Activated CD4-positive, alpha-beta memory T cell treated with anti-CD3 and anti-CD28 coated beads, Interleukin-2, amount 10 ng/mL, durations not matched to agents 7 days and 5 days (primary cell): ENCODE data around the gene DEFB114. TPM values are rescaled to one million over a fixed set of nuclear protein-coding genes. Genes with fewer than 3 reads are reported as not detected.

Source experiments
- CTCF ChIA-PET: fragments of 350-600 bp; sonication (Branson Sonifier 250); formaldehyde crosslinking; loops from one replicate; lab custom pipeline; 2021; ENCODE audit warnings: antibody characterized with exemption, inconsistent platforms; lab: Charles Lee
- POLR2A ChIA-PET: fragments of 350-600 bp; sonication (Branson Sonifier 250); formaldehyde crosslinking; loops from one replicate; lab custom pipeline; 2021; ENCODE audit warnings: antibody characterized with exemption; lab: Charles Lee
- DNase-seq: peaks from one replicate; pipeline ENCODE4 v3.0.0-alpha.2; 2020
- H3K27ac Mint-ChIP-seq: one replicate; pipeline ENCODE4 v1.8.0; 2021; ENCODE audit warnings: mild to moderate bottlenecking, mixed read lengths
- H3K27me3 Mint-ChIP-seq: one replicate; pipeline ENCODE4 v1.8.0; 2021; ENCODE audit warnings: mixed read lengths
- H3K36me3 Mint-ChIP-seq: one replicate; pipeline ENCODE4 v1.8.0; 2021; ENCODE audit warnings: low read depth, mixed read lengths
- H3K4me1 Mint-ChIP-seq: one replicate; pipeline ENCODE4 v1.8.0; 2021; ENCODE audit warnings: mixed read lengths
- H3K4me3 Mint-ChIP-seq: one replicate; pipeline ENCODE4 v1.8.0; 2021; ENCODE audit warnings: mild to moderate bottlenecking, mixed read lengths
- H3K9me3 Mint-ChIP-seq: one replicate; pipeline ENCODE4 v1.8.0; 2021; ENCODE audit warnings: mixed read lengths
- total RNA-seq, 2 experiments: library from RNA; stranded (reverse); gene quantifications; one replicate each; pipeline ENCODE4 v1.2.3, GENCODE V29; 2021

DEFB114 gene
- total RNA-seq, 2 experiments from 2014 or later = not detected

DNA sequence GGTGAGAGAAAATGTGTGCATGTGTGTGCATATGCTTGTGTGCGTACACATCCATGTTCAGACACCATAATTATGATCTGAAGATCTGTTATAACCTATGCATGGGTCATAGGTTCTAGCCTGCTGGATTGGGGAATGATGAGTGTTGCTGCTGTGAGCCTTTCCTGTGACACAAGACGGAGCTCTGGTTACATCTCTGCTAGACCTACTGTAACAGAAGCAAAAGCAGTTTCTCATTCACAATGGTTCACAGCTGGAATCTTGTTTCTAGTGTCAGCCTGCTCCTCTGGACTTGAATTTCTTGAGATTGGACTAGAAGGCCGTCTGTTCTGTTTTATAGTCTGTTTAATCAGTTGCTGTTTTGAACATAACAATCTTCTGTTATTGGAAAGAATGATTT is 40.1 kb downstream of the DEFB114 start:
- ChIA-PET CTCF (no interaction called here), POLR2A (no interaction called here)
- H3K4me1 Mint-ChIP-seq = no peaks in the 10 kb centered on the region
- H3K4me3 Mint-ChIP-seq = no peak overlapping the region
- H3K36me3 Mint-ChIP-seq = no peaks in the 10 kb centered on the region
- H3K27ac Mint-ChIP-seq = no peak overlapping the region
- peaks cover 3% of the 10 kb centered on the region for H3K9me3 Mint-ChIP-seq
- H3K27me3 Mint-ChIP-seq = no peaks in the 10 kb centered on the region
- DNase-seq = no peak

DNA sequence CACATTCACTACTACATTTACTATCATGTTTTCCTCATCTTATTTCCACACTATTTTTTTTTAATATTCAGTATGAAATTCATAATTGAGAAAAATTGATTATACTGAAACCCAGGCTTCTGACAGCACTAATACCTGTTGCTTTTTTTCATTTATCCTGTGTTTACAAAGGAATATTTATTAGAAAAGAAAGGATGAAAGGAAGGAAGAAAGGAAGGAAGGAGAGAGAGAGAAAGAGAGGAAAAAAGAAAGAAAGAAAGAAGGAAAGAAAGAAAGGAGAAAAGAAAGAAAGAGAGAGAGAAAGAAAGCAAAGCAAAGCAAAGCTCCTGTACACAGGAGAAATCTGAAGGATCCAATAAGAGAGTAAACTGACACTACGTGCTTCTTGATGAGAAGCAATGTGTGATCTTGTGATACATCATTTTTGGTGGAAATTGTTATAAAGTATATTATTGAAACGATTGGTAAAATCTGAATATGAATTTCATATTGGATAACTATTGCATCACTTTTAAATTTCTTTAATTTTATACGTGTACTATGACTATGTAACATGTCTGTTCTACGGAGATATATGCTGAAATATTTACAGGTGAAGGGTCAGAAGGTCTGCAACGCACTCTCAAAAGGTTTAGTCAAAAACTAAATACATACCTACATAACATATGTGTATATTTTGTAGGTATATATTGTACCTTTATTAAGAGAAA is 43.9 kb downstream of the DEFB114 start:
- Mint-ChIP-seq H3K36me3 (no peaks in the 10 kb centered on the region), H3K27me3 (no peaks in the 10 kb centered on the region), H3K27ac (no peak overlapping the region), H3K9me3 (peaks cover 2% of the 10 kb centered on the region), H3K4me1 (no peaks in the 10 kb centered on the region), H3K4me3 (no peak overlapping the region)
- ChIA-PET CTCF (no interaction called here), POLR2A (no interaction called here)
- no peak for DNase-seq

DNA sequence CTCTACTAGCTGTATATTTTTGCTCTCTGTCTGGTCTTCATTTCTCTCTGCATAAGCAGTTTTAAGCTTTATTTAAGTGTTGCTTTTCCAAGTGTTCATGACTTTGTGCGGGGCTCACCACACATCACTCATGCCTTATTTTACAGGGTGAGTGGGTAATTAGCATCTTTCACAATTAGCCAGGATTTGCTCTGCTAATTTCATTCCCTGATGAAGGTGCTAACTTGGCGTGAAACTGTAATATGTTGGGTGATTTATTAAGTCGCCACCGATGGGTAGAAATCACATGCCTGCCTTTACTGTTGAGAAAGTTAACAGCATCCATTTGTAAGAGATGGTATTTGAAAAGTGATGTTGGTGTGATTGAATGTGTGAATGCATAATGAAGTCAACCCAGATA is 44.7 kb downstream of the DEFB114 start:
- Mint-ChIP-seq H3K4me1 (no peaks in the 10 kb centered on the region), H3K27me3 (no peaks in the 10 kb centered on the region), H3K4me3 (no peak overlapping the region), H3K27ac (no peak overlapping the region), H3K36me3 (no peaks in the 10 kb centered on the region), H3K9me3 (peaks cover 2% of the 10 kb centered on the region)
- no peak for DNase-seq
- ChIA-PET CTCF (no interaction called here), POLR2A (no interaction called here)

DNA sequence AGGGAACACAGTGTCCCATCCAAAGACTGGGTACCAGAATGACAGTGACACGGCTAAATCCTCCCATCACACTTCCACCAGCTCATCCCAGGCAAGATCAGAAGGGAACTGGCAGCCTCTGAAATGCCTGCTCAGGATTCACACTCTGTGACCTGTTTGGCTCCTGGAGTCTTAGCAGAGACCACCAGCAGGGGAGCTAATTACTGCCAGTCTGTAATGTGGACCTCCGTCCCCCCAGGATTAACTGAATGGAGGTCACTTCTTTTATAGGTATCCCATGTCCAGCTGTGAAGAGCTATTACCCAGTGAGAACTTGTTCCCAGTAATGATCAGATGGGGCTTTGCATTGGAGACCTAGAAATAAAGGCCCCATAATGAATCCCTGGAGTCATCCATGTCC is 45.2 kb downstream of the DEFB114 start:
- ChIA-PET CTCF (no interaction called here), POLR2A (no interaction called here)
- Mint-ChIP-seq H3K4me3 (no peak overlapping the region), H3K27ac (no peak overlapping the region), H3K36me3 (no peaks in the 10 kb centered on the region), H3K4me1 (no peaks in the 10 kb centered on the region), H3K27me3 (no peaks in the 10 kb centered on the region), H3K9me3 (peaks cover 2% of the 10 kb centered on the region)
- no peak for DNase-seq

DNA sequence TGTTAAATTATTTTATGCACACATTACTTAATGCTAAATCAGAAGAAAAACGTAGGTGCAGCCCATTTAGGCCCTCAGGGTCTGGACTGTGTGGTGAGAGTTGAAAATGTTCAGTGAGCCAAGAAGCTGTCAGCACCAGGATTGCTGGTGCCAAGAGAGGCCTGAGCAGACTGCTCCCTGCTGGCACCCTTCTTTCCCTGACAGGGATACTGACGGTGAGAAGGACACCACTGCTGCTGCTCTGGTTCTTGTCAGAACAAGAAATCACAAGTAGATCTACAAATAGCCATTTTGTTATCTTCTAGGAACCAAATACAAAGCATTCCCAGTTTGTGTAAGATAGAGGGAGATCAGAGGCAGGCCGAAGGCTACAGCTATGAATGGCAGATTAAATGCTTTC is 48.9 kb downstream of the DEFB114 start:
- Mint-ChIP-seq H3K36me3 (no peaks in the 10 kb centered on the region), H3K27me3 (no peaks in the 10 kb centered on the region), H3K4me1 (no peaks in the 10 kb centered on the region), H3K4me3 (no peak overlapping the region), H3K9me3 (peaks cover 2% of the 10 kb centered on the region), H3K27ac (no peak overlapping the region)
- DNase-seq = no peak
- CTCF ChIA-PET = no interaction called here
- POLR2A ChIA-PET = no interaction called here

DNA sequence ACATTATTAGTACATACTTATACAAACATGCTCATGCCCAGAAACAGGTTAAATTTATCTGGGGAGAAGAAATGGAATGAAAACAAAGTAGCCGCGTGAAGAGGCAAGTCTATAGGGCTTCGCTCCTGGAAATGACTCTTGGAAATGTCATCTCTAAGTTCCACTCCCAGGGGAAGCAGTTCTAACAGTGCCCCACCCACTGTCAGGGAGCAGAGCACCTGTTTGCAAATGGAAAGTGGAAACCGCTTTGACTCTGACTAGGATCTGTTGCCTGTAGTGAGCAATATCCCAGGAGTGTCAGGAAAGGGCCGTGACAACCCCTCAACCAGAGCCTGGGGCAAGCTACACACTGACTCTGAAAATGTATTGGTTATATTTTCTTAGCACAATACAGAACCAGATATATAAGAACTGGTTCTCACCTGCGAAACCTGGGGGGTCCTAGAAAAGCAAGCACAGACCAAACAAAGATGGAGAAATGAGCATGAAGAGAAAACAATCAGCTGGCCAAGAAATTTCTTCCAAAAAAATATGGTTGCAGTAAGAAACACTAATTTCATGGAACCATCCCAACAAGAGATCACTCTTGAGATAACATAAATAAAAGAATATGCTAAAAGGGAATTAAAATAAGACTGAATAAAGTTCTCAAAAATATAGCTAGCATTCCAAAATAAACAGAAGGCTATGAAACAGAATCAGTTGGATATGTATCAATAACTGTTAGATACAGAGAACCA is 50.2 kb downstream of the DEFB114 start:
- Mint-ChIP-seq H3K4me1 (no peaks in the 10 kb centered on the region), H3K36me3 (no peaks in the 10 kb centered on the region), H3K9me3 (peaks cover 2% of the 10 kb centered on the region), H3K4me3 (no peak overlapping the region), H3K27me3 (no peaks in the 10 kb centered on the region), H3K27ac (no peak overlapping the region)
- POLR2A ChIA-PET = no interaction called here
- CTCF ChIA-PET = no interaction called here
- DNase-seq = no peak

DNA sequence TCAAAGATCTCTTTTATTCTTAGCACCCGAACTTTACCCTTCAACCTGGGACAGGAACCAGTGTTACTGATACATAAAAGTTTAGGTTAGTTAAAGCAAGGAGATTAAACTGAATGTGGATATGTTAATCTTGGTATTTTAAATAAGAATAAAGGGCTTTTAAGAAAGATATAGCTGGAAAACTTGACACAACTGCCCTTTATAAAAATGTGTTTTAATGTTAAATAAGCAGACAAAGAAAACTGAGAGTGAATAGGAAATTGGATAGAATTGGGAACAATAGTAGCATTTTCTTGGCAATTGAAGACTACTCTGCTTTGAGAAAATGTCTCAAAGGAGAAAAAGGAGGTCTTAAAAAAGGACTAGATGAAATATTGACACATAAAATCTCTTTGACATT is 51.8 kb downstream of the DEFB114 start:
- no peaks in the 10 kb centered on the region for H3K4me1 Mint-ChIP-seq
- no peaks in the 10 kb centered on the region for H3K27me3 Mint-ChIP-seq
- ChIA-PET CTCF (no interaction called here), POLR2A (no interaction called here)
- DNase-seq = no peak
- H3K36me3 Mint-ChIP-seq = no peaks in the 10 kb centered on the region
- no peak overlapping the region for H3K27ac Mint-ChIP-seq
- H3K9me3 Mint-ChIP-seq = peaks cover 1% of the 10 kb centered on the region
- no peak overlapping the region for H3K4me3 Mint-ChIP-seq

DNA sequence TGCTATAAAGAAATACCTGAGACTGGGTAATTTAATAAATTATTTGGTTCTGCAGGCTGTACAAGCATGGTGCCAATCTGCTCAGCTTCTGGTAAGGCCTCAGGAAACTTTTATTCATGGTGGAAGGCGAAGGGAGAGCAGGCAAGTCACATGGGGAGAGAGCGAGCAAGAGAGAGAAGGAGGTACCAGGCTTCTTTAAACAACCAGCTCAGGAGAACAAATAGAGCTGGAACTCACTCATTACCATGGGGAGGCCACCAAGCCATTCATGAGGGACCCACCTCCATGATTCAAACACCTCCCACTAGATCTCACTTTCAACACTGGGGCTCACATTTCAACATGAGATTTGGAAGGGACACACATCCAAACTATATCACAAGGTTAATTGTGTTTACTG is 52.7 kb downstream of the DEFB114 start:
- ChIA-PET CTCF (no interaction called here), POLR2A (no interaction called here)
- Mint-ChIP-seq H3K36me3 (no peaks in the 10 kb centered on the region), H3K4me1 (no peaks in the 10 kb centered on the region), H3K27me3 (no peaks in the 10 kb centered on the region), H3K27ac (no peak overlapping the region), H3K9me3 (no peaks in the 10 kb centered on the region), H3K4me3 (no peak overlapping the region)
- no peak for DNase-seq

Other genes with a start within 250 kb of the DEFB114 start
- not detected for gene CRISP3, start 219.8 kb downstream of the DEFB114 start, total RNA-seq
- not detected for gene PGK2, start 176.9 kb downstream of the DEFB114 start, total RNA-seq
- gene CRISP1, start 97.6 kb downstream of the DEFB114 start, total RNA-seq = not detected
- not detected for gene DEFB113, start 5.5 kb upstream of the DEFB114 start, total RNA-seq
- gene DEFB110, start 57.8 kb upstream of the DEFB114 start, total RNA-seq = not detected
- gene DEFB112, start 85.8 kb upstream of the DEFB114 start, total RNA-seq = not detected